HG03442 (cell line): Measurements from ENCODE around the gene SGO2.

Experiments used
- ATAC-seq: cut with Tn5 transposase; IDR thresholded peaks from one replicate; pipeline ENCODE4 v1.9.1; 2021; ENCODE audit warnings: mild to moderate bottlenecking, moderate library complexity; ENCODE audit not compliant: unreplicated experiment

Gene SGO2

DNA sequence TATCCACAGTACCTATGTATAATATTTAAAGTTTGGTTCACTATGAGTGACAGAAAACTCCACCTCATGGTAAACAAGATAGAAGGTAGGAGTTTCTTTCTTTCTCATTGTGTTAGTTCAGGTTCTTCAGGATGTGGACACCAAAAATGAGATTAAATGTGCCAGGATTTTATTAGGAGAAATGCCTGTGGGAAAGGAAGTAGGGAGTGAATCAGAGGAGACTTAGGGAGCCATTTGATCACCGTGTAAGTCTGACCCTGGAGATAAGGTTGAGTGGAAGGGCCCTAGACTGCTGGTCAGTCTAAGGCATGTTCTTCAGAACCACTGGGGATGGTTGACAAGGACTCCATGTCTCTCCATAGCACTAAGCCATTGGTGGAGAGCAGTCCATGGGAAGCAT, 67.9 kb downstream of the SGO2 start:
- ATAC-seq, result no peak

DNA sequence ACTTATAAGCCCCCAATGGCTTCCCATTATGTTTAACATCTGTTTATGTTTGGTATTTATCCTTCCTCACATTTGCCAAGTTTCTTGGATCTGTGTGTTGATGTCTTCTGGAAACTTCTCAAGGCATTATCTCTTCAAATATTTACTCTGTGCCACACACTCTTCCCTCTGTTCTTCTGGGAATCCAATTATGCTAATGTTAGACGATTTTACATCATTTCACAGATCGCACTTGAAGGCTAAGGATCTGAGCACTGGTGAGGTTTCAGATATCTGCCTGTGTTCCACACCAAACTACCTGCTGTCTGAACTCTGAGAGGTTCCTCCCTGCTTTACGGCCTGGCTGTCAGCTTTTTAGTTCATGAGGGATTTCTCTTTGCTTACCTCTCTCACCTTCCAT, 69.9 kb downstream of the SGO2 start:
- ATAC-seq, result no peak

DNA sequence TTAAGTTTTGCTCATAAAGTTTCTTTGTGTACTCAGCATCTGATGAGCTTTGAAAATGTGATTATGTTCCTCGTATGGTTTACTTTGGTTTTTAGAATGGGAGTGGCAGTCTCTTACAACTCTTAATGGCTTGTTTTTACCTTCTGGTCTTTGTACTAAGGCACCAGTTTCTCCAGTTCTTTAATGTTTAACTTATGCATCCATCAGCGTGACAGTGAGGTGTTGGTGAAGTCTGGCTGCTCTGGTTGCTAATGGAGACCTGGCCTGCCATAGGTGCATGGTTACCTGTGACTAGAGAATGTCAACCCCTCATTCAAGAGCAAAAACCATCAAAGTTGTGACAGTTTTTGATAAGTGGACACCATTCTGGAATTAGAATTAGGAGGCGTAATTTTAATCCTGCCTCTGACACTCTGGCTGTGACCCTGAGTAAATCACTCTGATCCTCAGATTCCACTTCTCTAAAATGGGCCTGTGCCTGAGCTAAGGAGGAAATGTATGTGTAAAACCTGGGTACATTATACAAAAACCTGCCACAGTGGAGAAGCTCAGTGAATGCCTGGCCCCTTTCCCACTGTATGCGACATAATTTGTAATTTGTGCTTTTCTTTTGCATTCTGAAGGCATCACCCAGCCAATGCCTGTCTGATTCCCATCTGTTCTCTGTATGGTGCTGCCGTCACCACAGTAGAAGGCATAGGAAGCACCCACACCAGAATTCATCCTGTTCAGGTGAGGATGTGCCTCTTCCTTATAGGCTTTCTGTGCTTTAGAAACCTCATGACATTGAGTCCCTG, 71.0 kb downstream of the SGO2 start:
- no peak for ATAC-seq

DNA sequence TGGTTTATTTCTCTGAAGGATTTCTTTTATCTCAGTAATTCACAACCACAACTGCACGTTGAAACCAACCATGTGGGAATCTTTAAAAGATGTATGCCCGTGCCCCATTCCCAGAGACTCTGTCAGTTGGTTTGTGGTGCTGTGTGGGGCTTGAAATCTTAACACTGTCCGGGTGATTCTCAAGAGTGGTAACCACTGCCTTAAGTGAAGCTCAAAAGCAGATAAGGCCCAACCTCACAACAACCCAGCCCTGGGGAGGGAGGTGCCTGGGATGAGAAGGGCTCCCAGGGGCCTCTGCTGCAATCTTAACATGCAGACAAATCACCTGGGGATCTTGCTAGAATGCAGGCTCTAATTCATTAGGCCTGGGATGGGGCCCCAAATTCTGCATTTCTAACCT, 73.2 kb downstream of the SGO2 start:
- ATAC-seq, result no peak

DNA sequence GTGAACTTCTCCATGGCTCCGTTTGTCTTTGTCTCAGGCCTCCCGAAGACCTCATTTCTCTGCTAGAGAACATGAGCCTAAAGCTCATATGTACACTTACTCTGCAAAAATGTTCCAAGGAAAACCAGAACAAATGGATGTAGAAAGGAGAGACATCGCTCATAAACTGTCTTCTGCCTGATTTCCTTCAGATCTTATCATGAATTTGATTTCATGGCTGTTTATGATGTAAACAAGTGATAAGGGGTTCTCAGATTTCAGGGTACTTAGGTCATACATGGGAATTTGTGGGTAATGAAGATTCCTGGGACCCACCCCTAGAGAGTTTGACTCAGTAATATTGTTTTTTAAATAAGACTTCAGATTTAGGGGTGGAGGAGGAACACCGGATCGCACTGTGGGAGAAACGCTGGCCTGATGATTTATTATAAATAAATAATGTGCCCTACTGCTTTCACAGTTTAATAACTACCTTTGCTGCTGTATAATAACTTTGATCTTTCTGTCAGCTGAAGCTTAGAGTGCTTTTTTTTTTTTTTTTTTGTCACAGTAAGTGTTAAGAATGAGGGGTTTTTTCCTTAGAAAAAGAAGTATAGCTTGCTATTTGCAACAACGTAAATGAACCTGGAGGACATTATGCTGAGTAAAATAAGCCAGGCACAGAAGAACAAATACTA, 74.7 kb downstream of the SGO2 start:
- ATAC-seq, result no peak

DNA sequence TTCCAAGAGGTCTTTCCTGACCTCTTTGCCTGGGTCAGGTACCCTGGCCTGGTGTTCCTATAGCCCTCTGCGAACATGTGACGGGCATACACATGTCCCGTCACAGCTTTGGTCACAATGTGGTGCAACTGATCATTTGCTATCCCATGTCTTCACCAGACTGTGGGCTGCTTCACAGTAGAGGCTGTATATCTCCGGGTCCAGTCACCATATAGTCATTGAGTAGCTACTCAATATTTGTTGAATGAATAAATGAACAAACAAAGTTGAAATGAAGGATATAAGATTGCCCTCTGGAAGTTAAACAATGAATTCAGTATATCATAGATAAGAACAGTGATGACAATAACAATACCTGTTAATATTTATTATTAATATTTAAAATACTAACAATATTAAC, 76.6 kb downstream of the SGO2 start:
- ATAC-seq, result no peak

DNA sequence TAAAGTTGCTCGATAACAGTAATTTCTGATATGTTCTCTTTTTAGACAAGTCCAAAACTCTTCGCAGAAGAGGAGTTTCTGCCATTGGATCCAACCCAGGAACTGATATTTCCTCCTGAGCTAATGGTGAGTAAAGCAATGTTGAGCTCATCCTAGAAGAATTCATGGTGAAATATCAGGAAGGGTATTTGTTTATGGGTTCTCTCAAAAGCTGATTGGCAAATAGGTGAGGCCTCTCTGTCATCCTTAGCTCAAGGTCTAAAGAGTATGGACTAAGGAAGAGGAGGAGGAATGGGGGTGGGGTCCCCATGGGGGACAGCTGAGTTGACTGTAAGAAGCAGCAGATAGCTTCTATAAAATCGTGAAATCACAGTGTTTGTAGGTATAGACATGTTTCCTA, 78.0 kb downstream of the SGO2 start:
- ATAC-seq, result no peak

DNA sequence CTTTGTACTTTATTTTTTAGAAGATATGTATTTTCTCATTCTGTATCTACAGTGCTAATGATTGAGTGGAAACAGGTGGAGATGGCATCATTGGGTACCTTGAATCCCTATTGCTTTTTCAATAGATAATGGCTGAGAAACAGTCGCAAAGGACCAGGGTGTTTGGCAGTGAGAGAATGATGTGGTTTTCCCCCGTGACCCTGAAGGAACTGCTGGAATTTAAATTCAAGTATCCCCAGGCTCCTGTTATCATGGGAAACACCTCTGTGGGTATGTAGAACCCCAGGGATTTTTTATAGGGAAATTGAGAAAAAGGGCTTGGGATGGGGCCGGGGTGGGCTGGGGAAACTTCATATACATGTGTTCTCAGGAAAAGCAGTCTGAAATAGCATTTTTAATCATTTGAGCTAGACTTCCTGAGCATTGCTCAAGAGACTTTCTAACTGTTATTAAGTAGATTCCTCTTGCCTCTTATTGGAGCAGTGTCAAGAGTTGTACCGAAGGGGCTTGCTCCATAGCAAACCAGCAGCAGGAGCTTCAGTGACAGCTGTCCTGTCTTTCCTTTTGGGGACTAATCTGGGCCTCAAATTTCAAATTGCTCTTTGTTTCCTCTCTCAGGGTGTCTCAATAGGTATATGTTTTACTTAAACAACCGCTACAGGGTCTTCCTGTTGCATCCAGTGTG, 78.7 kb downstream of the SGO2 start:
- no peak for ATAC-seq

DNA sequence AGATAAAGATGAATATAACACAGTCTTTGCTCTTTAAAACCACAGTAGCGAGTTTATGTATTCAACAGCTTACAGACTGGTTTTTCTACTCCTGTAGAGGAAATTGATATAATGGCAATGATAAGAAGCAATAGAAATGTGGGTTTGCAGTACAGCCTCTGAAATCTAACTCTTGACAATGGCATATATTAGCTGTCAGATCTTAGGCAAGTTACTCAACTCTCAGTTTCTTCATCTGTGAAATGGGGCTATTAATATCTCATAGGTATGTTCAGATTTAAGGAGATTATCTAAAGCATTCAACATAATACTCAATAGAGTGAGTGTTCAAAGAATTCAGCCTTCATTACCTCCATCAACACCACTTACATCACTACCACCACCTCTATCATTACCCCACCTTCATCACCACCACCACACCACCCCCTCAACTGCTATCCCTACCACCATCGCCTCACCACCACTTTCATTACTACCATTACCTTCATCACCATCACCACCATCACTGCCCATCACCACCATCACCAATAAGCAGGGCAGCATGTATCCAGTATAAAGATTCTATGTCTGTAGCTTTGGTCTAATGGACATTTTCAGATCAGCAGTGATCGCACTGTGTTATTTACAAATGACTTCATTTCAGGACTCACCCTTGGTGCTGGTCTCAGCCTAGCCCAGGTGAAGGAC, 82.5 kb downstream of the SGO2 start:
- ATAC-seq, result no peak

DNA sequence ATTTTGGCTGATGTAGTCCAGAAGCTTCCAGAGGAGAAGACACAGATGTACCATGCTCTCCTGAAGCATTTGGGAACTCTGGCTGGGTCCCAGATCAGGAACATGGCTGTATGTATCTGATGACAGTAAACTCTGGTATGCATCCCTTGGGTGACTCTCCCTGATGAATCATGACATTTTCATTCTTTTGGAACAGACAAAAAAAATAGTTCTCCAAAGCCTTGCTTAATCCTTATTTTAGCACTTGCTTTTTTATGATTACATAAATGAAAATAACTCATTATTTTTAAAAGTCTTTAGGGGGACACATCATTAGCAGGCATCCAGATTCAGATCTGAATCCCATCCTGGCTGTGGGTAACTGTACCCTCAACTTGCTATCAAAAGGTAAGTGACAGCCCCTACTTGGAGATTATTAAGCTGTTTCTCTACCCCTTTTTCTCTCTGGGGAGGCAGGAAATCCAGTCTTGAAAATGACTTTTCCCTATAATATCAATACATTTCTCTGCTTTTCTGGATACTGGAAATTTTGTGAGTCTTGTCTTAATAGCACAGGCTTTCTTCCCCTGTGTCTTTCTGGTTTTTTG, 83.1 kb downstream of the SGO2 start:
- ATAC-seq, result no peak

DNA sequence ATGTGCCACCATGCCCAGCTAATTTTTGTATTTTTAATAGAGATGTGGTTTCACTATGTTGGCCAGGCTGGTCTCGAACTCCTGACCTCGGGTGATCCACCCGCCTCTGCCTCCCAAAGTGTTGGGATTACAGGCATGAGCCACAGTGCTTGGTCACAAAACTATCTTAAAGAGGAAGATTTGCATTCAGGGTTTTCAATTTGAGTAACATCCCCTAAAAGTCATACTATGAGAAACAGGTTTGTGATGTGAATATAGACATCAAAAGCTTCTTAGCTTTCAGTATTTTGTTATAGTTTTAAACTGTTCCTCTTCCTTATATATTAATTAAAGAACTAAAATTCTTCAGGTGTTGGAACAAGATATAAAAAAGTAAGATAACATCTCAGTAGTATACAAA, 84.2 kb downstream of the SGO2 start:
- ATAC-seq, result peak; percentile 77

DNA sequence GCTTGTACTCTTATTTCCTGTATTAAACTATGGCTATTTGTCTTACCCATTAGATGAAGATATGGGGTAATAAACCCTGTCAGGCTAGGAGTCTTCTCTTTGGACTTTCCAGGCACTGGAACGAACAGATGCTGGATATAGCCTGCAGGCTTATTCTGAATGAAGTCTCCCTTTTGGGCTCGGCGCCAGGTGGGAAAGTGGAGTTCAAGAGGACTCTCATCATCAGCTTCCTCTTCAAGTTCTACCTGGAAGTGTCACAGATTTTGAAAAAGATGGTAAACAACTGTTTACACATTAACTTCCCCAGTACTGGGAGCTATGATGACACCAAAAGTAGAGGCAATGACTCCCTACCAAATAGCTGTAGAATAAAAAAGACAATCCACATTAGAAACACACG, 87.7 kb downstream of the SGO2 start:
- ATAC-seq, result no peak

DNA sequence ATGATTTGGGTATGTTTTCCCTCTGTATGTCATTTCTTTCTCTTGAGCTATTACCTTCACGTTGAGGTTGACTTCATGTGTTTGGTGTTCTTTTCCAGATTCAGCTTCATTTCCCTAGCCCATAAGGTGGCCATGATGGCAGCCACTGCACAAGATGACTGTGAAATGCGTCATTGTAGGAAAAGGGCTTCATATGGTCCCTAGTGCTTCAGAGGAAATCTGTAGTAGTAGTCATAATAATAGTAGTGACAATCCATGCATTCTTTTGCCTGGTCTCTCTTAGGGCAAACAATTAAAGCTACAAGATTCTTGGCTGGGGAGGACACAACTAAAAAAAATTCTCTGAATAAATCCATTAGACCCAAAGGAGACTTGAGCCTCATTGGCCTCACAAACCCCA, 88.2 kb downstream of the SGO2 start:
- no peak for ATAC-seq

DNA sequence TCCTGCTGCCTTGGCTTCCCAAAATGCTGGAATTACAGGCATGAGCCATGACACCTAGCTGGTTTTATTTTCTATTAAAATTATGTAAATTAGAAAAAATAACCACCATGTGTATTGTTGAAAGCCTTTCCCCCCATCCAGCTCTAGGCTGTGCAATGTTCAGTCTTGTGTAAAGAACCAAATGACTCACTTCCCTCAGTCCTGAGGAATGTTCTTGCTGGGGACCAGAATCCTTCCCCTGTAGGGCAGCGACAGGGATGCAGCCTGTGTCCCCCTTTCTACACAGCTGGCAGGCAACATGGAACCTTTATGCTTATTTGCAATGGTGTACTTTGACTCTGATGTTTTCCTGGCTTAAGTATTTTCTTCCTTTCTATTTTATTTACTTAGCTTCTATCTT, 89.2 kb downstream of the SGO2 start:
- ATAC-seq, result peak; percentile 57

DNA sequence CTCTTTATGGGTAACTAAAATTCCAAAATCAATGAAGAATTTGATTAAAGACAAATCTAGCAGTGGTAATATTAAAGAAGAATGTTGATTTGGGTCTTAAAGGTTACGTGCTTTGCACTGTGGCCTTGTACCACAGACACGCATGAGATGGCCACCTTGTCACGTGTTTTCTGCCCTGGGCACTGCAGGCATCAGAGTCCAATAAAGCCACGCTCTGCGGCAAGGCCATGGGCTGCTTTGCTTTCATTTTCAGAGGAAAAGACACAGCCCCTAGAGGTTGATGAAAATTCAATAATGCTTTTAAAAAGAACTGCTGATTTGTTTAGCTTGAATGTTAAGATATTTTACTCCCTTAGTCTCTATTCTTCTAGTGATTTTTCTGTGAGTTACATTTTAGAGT, 90.2 kb downstream of the SGO2 start:
- ATAC-seq, result no peak

DNA sequence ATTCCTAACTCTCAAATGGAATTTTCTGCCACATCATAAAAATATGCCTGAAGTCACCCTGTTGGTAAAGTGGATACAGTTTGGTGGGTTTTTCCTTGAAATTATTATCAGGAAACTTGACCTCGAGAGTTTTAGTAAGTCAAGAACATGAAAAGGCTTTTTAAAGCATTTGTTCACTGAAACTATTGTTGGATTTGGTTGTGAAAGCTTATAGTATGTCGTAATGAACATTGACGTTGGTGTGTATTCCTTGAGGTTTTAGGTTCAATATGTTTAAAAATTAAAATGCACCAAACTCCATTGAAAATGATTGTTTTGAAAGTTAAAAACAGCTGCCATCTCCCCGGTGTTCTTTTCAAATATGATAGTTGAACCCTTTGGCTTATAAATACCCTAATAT, 90.6 kb downstream of the SGO2 start:
- ATAC-seq, result no peak

DNA sequence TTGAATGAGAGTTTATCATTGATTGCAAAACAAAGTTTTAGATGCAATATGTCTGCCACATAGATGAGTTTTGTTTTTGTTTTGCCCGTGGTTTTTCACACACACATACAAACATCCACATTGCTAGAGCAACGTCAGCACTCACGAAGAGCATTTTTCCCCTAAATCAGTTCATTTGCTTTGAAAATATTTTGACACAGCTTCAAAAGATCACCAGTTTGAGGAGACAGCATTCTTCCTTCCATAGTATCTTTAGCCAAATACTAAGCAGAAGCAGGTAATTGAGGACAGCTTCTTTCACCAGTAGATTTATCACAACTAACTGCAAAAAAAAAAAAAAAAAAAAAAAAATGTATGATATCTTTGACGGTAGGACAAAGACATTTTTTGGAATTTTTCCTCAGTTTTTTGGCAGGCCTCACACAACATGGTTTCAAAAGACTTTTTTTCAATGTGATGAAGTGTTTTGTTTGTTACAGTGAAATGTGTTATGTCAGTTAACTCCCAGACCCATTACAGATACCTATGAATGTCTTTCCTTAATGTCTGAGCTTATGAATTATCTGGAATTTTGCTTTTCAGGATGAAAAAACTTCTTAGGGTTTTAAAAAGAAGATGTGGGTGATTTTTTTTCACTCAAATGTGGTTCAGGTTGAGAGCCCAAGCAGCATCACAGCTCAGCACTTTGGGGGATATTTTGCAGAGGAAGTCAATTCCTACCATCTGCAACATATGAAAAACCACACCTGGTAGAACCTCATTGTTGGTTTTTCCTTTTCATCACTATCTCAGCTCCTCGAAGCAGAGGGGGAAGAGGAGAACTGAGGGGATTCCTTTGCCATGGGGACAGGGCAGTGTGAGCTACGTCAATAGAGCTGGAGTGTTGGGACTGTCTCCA, 91.4 kb downstream of the SGO2 start:
- ATAC-seq, result no peak

DNA sequence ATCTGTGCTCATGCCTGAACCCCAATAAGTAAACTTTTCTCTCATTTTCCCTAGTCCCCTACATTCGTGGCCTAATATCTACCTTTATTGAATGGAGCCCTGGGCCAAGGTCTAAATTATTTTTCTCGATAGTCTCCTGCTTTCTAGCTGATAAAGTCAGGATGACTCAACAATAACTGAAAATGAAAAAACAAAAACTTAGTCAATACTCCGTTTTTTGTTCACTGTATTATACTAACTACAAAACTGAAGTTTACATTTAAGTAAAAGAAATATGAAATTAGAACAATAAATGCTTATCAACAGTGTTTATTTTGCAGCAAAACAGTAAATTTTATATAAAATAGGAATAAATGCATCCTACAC, 92.0 kb downstream of the SGO2 start:
- no peak for ATAC-seq

DNA sequence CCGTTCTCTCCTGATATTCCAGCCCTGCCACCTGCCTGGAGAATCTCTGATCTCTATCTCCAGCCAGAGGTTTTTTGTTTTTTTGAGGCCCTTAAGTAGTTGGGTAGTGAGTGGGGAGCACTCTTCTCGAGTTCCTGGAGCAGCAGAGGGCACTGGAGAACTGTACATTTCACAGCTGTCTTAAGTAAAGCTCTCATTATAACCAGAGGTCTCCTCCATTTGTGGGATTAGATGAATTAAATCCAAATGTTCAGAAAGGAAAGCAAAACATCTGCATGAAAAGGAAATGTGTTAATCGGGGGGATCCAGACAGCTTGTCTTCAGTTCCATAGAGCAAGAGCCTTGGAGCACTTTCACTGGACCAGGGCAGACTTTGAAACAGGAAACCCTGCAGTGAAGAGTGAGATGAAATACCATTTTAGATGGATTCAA, 92.6 kb downstream of the SGO2 start:
- no peak for ATAC-seq

DNA sequence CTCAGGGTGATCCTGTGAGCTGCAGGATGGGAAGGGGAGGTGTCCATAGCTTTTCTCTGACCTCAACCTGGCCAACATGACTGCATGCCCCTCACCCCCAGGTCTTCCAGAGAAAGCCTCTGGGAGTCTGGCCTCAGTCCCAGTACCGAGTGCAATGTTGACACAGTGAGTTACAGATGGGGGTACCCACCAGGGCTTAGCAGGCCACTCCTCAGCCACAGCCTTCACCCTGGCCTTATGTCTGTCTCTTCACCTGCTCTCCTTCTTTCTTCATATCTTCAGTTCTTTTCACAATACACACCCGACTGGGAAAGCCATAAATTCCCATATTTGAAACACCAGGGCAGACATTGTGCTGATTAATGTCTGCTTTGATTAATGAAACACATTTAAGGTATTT, 93.3 kb downstream of the SGO2 start:
- ATAC-seq, result no peak
